Astrocyte (in vitro differentiated cells and primary cell): Measurements from ENCODE around the gene ARHGAP26. TPM values are rescaled to one million over a fixed set of nuclear protein-coding genes. Genes with fewer than 3 reads are reported as not detected.

Experiments
- DNase-seq: peaks from one replicate; pipeline ENCODE4 v3.0.0-alpha.2; 2010; ENCODE audit warnings: low read depth
- FAIRE-seq: peaks from 2 replicates; lab custom pipeline; 2011; peaks lifted over from hg19 to GRCh38; lab: Jason Lieb, UNC
- H2AFZ ChIP-seq: 2 replicates; pipeline ENCODE4 v1.6.0; 2012; ENCODE audit warnings: low read depth, low read length, inconsistent platforms
- H3K27ac ChIP-seq: 2 replicates; pipeline ENCODE4 v1.5.1; 2011; ENCODE audit warnings: low read depth, low read length, inconsistent platforms
- H3K27me3 ChIP-seq: 2 replicates; pipeline ENCODE4 v1.6.0; 2011; ENCODE audit warnings: low read length, inconsistent platforms; ENCODE audit not compliant: insufficient read depth
- H3K36me3 ChIP-seq: 2 replicates; pipeline ENCODE4 v1.5.1; 2011; ENCODE audit warnings: low read length, inconsistent platforms; ENCODE audit not compliant: insufficient read depth
- H3K4me1 ChIP-seq: 2 replicates; pipeline ENCODE4 v1.5.1; 2011; ENCODE audit warnings: low read length, inconsistent platforms; ENCODE audit not compliant: insufficient read depth
- H3K4me2 ChIP-seq: 2 replicates; pipeline ENCODE4 v1.6.0; 2012; ENCODE audit warnings: low read length, inconsistent platforms
- H3K4me3 ChIP-seq: 2 replicates; pipeline ENCODE4 v1.5.1; 2011; ENCODE audit warnings: low read depth, mild to moderate bottlenecking, low read length, inconsistent platforms; ENCODE audit not compliant: insufficient read depth
- H3K79me2 ChIP-seq: 2 replicates; pipeline ENCODE4 v1.6.0; 2012; ENCODE audit warnings: mild to moderate bottlenecking, low read length, inconsistent platforms; ENCODE audit not compliant: insufficient read depth
- H3K9ac ChIP-seq: 2 replicates; pipeline ENCODE4 v1.6.0; 2012; ENCODE audit warnings: mild to moderate bottlenecking, low read length, inconsistent platforms
- H3K9me3 ChIP-seq: 2 replicates; pipeline ENCODE4 v1.5.1; 2012; ENCODE audit warnings: low read depth, mild to moderate bottlenecking, low read length, inconsistent platforms; ENCODE audit not compliant: insufficient read depth
- H4K20me1 ChIP-seq: 2 replicates; pipeline ENCODE4 v1.6.0; 2012; ENCODE audit warnings: low read length, inconsistent platforms; ENCODE audit not compliant: insufficient read depth
- H3K27ac Mint-ChIP-seq: one replicate; pipeline ENCODE4 v1.8.0; 2021; ENCODE audit warnings: mild to moderate bottlenecking, mixed read lengths; ENCODE audit not compliant: unreplicated experiment
- H3K27me3 Mint-ChIP-seq: one replicate; pipeline ENCODE4 v1.8.0; 2021; ENCODE audit warnings: low read depth, mixed read lengths; ENCODE audit not compliant: unreplicated experiment
- H3K36me3 Mint-ChIP-seq: one replicate; pipeline ENCODE4 v1.8.0; 2021; ENCODE audit warnings: low read depth, mixed read lengths; ENCODE audit not compliant: unreplicated experiment
- H3K4me1 Mint-ChIP-seq: one replicate; pipeline ENCODE4 v1.8.0; 2021; ENCODE audit warnings: low read depth, mixed read lengths; ENCODE audit not compliant: unreplicated experiment
- H3K4me3 Mint-ChIP-seq: one replicate; pipeline ENCODE4 v1.8.0; 2021; ENCODE audit warnings: mild to moderate bottlenecking, moderate library complexity, mixed read lengths; ENCODE audit not compliant: unreplicated experiment
- H3K9me3 Mint-ChIP-seq: one replicate; pipeline ENCODE4 v1.8.0; 2021; ENCODE audit warnings: mild to moderate bottlenecking, mixed read lengths; ENCODE audit not compliant: unreplicated experiment
- EZH2 ChIP-seq: IDR thresholded peaks from 2 replicates; pipeline ENCODE4 v1.6.1; 2012; ENCODE audit warnings: mild to moderate bottlenecking, low read length, inconsistent platforms; ENCODE audit not compliant: insufficient read depth
- total RNA-seq: library from RNA; stranded (reverse); gene quantifications from 2 replicates; pipeline ENCODE4 v1.2.1, GENCODE V29; 2021
- TF ChIP-seq, protein P1 (sequence below): IDR thresholded peaks from 2 replicates; pipeline ENCODE4 v1.5.1; 2011; ENCODE audit warnings: low read depth, mild to moderate bottlenecking, inconsistent platforms, low read length, moderate library complexity; ENCODE audit not compliant: insufficient read depth

ARHGAP26 gene
- total RNA-seq, 1 donor from 2014 or later, result 5.6 TPM

DNA sequence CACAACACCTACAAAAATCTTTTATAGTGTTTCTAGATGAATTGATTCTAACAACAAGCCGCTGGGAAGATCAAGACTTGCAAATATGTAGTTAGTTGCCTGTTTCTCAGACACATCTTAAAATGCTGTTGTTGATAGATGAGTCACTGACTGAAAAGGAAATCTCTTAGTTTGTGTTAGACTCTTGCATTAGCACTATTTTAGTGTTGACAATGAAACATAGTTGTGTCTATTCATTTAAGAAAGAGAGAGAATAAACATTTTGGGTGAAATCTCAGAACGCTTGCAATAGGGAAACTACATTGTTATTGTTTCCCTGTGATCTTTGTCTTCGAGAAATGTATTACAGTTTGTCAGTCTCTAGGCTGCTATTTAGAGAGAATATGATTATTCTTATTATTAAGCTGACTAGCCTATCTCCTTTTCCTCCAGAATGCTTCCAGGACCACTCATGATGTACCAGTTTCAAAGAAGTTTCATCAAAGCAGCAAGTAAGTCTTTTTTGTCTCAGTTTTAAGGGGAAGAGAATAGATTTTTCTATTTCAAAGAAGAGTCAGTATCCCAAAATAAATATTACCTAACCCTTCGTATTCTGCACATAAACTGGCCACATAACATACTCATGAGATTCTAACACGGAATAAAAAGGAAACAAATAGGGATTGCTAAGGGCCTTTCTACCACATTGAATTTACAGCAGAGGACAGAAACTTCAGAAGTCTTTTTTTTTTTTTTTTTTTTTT is 285.6 kb downstream of the ARHGAP26 start:
- H3K27ac Mint-ChIP-seq, result peak overlapping the region; percentile 69
- peak overlapping the region; percentile 33 for H3K27ac ChIP-seq

DNA sequence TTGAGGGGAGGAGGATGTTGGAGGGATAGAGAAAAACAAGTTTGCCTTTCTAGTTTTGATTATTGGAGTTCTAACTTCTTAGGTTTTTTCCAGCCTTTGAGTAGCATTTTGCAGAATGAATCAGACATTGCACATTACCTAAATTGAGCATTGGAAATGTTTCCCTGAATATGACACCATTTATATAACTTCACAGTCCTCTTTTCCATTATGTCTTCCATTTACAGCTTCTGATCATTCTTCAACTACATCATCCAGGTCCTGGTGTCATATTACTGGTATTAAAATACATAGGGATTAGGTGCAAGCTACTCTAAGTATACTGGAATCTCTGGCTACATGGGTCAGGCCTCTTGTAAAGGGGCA is 286.1 kb downstream of the ARHGAP26 start:
- no peak for TF ChIP-seq EZH2
- TF ChIP-seq, protein P1, sequence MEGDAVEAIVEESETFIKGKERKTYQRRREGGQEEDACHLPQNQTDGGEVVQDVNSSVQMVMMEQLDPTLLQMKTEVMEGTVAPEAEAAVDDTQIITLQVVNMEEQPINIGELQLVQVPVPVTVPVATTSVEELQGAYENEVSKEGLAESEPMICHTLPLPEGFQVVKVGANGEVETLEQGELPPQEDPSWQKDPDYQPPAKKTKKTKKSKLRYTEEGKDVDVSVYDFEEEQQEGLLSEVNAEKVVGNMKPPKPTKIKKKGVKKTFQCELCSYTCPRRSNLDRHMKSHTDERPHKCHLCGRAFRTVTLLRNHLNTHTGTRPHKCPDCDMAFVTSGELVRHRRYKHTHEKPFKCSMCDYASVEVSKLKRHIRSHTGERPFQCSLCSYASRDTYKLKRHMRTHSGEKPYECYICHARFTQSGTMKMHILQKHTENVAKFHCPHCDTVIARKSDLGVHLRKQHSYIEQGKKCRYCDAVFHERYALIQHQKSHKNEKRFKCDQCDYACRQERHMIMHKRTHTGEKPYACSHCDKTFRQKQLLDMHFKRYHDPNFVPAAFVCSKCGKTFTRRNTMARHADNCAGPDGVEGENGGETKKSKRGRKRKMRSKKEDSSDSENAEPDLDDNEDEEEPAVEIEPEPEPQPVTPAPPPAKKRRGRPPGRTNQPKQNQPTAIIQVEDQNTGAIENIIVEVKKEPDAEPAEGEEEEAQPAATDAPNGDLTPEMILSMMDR, result no peak
- no peak overlapping the region for H3K4me3 Mint-ChIP-seq
- FAIRE-seq (no peak), DNase-seq (peak; percentile 46)
- Histone ChIP-seq H3K27me3 (no peaks in the 10 kb centered on the region), H3K36me3 (no peaks in the 10 kb centered on the region), H3K4me3 (no peak overlapping the region), H3K79me2 (no peaks in the 10 kb centered on the region), H3K4me2 (no peak overlapping the region), H2AFZ (no peak overlapping the region), H3K4me1 (peaks cover 32% of the 10 kb centered on the region), H4K20me1 (no peaks in the 10 kb centered on the region), H3K9ac (no peak overlapping the region), H3K27ac (no peak overlapping the region), H3K9me3 (no peaks in the 10 kb centered on the region)
- H3K27ac Mint-ChIP-seq, result no peak overlapping the region
- no peaks in the 10 kb centered on the region for H3K36me3 Mint-ChIP-seq
- no peaks in the 10 kb centered on the region for H3K27me3 Mint-ChIP-seq
- no peaks in the 10 kb centered on the region for H3K9me3 Mint-ChIP-seq
- peaks cover 52% of the 10 kb centered on the region for H3K4me1 Mint-ChIP-seq

More for the DNA sequence above, 285.6 kb downstream of the ARHGAP26 start:
- FAIRE-seq (peak; percentile 87), DNase-seq (peak; percentile 56)
- no peaks in the 10 kb centered on the region for H4K20me1 ChIP-seq
- H3K4me1 ChIP-seq, result peaks cover 32% of the 10 kb centered on the region
- H3K36me3 Mint-ChIP-seq, result no peaks in the 10 kb centered on the region
- no peaks in the 10 kb centered on the region for H3K9me3 ChIP-seq
- H3K9me3 Mint-ChIP-seq, result no peaks in the 10 kb centered on the region
- peak overlapping the region; percentile 43 for H3K4me3 Mint-ChIP-seq
- H3K79me2 ChIP-seq, result no peaks in the 10 kb centered on the region
- peak overlapping the region; percentile 63 for H3K4me2 ChIP-seq
- no peak overlapping the region for H2AFZ ChIP-seq
- peaks cover 51% of the 10 kb centered on the region for H3K4me1 Mint-ChIP-seq
- no peak overlapping the region for H3K4me3 ChIP-seq
- no peaks in the 10 kb centered on the region for H3K36me3 ChIP-seq
- H3K27me3 ChIP-seq, result no peaks in the 10 kb centered on the region
- H3K9ac ChIP-seq, result no peak overlapping the region
- TF ChIP-seq, protein P1, result no peak
- TF ChIP-seq EZH2, result no peak
- no peaks in the 10 kb centered on the region for H3K27me3 Mint-ChIP-seq
